Esophagus squamous epithelium (tissue), 4 donors: ENCODE results near the gene TUBA4A.

Experiments
- POLR2A ChIP-seq, 4 donors: fragments of 450-650 bp; IDR thresholded peaks; one replicate each; pipeline ENCODE4 v1.6.1; 2017; ENCODE audit warnings: antibody characterized with exemption in 4 of 4, mild to moderate bottlenecking in 4 of 4, moderate library complexity in 3 of 4
- TF ChIP-seq, protein P1 (sequence below), 6 experiments: fragments of 450-650 bp in 4 of 6; fragments of 200-600 bp in 2 of 6; sonication (generic) in 2 of 6; IDR thresholded peaks; one replicate each; pipeline ENCODE4 v1.5.1; 2016 to 2019; ENCODE audit warnings: antibody characterized with exemption in 6 of 6, mild to moderate bottlenecking in 4 of 6, moderate library complexity in 4 of 6

- TF ChIP-seq, protein P1, sequence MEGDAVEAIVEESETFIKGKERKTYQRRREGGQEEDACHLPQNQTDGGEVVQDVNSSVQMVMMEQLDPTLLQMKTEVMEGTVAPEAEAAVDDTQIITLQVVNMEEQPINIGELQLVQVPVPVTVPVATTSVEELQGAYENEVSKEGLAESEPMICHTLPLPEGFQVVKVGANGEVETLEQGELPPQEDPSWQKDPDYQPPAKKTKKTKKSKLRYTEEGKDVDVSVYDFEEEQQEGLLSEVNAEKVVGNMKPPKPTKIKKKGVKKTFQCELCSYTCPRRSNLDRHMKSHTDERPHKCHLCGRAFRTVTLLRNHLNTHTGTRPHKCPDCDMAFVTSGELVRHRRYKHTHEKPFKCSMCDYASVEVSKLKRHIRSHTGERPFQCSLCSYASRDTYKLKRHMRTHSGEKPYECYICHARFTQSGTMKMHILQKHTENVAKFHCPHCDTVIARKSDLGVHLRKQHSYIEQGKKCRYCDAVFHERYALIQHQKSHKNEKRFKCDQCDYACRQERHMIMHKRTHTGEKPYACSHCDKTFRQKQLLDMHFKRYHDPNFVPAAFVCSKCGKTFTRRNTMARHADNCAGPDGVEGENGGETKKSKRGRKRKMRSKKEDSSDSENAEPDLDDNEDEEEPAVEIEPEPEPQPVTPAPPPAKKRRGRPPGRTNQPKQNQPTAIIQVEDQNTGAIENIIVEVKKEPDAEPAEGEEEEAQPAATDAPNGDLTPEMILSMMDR (IDR thresholded peaks at IDR 0.05) = no peak
- TF ChIP-seq POLR2A (IDR thresholded peaks at IDR 0.05) = no peak
Measured at GRCh38 chr2:219214786-219215185, 38.9 kb downstream of the TUBA4A start.
